HuH-7 (cell line): Measurements from ENCODE around the gene PDE6A.
"Not testable (repeated sequence)": the region's sequence is repeated elsewhere in the genome, so short reads cannot be mapped to it uniquely, and the experiment has no call there.

Experiments used
- DNase-seq: peaks from one replicate; pipeline ENCODE4 v3.0.0; 2011; ENCODE audit warnings: low spot score

PDE6A gene

GRCh38 chr5:149860801-149861322 lies 83.7 kb downstream of the PDE6A start:
- DNase-seq = no peak

DNA sequence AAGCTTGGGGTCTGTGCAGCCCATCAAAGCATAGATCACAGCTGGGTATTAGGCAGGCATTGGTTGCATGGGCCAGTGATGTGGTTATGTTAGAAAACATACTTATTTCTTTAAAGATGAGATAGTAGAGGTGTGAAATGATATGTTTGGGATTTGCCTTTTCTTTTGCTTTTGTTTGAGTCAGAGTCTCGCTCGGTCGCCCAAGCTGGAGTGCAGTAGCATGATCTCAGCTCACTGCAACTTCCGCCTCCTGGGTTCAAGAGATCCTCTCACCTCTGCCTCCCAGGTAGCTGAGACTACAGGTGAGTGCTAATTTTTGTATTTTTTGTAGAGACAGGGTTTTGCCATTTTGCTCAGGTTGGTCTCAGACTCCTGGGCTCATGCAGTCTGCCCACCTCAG lies 84.8 kb downstream of the PDE6A start:
- DNase-seq = no peak

DNA sequence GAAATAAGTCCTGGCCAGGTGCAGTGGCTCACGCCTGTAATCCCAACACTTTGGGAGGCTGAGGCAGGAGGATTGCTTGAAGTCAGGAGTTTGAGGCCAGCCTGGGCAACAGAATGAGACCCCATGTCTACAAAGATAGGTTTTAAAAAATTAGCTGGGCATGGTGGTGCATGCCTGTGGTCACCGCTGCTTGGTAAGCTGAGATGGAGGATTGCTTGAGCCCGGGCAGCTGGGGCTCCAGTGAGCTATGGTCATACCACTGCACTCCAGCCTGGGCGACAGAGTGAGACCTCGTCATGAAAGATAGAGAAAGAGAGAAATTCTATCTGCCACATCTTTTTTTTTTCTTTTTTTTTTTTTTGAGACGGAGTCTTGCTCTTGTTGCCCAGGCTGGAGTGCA lies 86.1 kb downstream of the PDE6A start:
- not testable (repeated sequence) for DNase-seq

DNA sequence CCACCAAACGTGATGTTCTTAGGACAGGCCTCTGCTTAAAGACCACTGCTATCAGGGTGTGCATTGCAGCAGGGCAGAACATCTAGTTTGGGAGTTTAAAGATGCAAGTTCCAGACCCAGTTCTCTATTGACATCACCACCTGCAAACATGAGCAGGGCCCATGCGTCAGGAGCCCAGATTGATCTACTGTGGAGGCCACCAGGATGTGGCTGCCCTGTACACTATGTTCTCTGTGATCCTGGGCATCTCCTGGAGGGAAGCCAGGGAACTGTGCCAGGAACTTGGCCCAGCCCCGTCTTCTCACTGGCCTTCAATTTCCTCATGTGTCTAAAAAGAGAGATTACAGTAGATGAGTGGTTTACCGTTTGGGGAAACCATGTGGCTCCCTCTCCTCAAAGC lies 87.1 kb downstream of the PDE6A start:
- no peak for DNase-seq

DNA sequence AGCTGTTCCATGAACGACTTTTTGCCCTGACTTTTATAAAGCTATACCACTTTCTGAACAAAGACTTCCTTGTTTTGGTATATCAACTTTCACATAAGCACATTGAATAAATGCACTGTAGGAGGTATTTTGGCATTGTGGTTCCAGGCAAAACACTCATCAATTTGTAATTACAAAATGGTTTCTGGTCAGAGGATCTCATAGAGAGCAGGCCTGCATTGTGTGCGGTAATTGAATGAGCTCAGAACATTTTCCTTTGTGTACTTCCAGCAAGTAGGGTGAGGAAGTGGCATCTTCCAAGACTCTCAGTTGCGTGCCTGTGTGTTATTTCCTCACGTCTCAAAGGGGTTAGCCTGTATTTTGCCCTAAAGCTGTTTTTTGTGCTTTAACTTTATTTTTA lies 89.2 kb downstream of the PDE6A start:
- DNase-seq = no peak

GRCh38 chr5:149854866-149855265 lies 89.7 kb downstream of the PDE6A start:
- DNase-seq = no peak

DNA sequence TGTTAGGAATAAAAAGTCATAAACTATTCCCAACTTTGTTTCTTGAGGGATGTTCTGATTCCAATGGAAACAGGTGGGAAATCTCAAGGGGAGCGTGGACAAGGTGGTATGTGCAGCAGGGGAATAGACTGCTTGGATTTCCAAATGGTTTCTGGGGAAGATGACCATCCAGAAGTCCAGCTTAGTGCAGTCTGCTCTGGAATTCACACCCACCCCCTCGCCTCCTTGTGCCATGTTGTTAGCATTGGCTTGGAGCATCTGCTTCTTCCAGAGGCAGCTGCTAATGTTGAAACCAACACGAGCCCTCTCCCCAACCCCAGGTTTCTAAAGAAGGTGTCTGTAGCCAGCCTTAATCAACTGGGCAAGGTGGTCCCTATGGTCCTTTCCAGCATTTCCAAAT lies 90.9 kb downstream of the PDE6A start:
- no peak for DNase-seq

GRCh38 chr5:149853331-149853648 lies 91.3 kb downstream of the PDE6A start:
- no peak for DNase-seq

DNA sequence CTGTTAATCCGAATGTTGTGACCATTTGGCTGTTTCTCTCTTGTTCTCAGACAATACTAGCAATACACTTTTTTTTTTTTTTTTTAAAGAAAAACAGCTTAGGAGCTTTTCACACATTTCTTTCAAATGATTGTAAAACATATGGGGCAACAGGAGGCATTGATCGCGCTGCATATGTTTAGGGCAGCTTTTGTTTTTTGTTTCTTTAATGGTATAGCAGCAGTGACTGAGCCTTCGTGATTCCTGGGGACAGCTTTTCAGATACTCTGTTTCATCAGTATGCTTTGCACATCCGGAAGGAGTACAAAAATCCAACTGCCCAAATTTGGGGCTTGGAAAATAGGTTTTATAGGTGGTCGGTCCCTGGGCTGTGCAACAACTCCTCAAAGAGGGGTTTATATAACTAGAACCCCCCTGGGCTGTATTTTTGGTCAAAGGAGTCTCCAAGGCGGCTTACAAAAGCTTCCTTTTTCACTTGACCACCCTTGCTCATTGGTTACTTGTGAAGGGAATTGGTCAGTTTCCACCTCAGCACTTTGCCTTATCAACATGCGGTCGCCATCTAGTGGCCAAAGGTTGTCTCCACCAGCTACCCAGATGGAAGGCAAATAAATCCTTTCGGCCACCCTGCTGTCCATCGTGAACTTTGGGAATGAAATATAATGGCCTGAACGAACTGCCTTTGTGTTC lies 91.8 kb downstream of the PDE6A start:
- peak; percentile 78 for DNase-seq

GRCh38 chr5:149851211-149851610 lies 93.4 kb downstream of the PDE6A start:
- DNase-seq = no peak

DNA sequence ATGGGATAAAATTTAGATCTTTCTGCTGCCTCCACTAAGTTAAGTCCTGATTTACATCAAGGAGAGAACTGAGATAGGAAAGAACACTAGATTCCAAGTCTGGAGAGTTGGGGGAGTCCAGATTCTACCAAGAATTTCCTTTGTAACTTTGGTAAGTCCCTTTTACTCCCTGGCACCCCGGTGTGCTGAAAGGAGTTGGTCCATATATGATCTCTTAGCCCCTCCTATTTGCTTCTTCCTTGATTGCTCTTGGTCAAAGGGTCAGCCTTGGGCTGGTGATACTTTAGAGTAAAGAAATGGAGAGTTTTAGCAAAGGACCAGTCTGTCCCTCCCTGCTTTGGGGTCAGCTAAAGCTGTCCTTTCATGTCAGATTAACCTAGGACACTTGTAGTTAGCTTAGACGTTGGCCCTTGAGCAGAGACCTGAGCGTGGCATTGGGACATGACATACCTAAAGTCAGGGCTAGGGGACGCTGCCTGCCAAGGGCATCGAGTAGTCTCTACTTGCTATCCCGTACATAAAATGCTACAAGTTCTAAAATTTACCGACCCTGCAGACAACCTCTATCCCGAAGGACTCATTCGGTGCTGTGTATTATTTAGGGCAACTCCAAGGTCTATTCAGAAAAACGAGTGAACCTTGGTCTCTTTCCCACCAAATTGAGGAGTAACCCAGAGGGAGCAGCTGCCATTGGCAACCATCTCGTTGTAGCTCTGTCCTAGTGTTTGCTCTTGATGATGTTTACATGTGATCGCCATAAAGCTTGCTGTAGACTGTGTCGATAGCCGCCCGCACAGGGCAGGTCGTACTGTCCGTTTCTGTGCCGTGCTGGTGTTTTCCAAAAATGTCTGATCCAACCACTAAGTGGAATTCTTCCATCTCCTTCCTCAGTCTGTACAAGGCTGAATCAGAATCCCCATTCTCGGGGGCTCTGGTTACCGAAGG lies 94.4 kb downstream of the PDE6A start:
- DNase-seq = no peak

DNA sequence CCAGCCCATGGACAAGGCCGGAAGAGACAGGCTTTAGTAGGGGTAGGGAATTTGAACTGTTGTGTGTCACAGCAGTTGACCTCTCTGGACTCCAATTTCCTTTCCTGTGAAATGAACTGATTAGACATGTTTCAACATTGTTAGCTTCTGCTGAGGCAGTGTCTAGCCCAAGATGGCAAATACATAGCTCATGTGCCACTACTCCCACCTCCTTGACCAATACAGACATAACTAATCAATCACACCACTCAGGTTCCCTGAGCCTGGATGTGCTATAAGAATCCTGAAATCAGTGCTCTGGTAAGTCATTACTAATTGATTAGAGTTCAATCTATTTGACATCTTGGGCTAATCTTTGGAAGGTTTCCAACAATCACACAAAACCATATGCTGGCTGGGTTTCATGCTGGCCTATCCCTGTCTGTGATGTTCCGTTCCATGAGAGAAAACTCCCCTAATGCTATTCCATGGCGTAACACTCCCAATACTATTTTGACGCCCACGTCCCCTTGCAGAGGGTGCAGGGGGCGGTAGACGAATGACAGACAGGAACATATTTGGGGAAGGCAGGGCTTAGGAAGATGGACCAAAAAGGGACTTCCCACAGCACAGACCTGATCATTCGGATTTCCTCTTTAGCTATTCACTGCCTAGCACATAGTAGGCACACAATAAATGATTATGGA lies 95.2 kb downstream of the PDE6A start:
- DNase-seq = no peak

- DNase-seq = no peak
These were observed 97.0 kb downstream of the PDE6A start for GRCh38 chr5:149847611-149848010.

DNA sequence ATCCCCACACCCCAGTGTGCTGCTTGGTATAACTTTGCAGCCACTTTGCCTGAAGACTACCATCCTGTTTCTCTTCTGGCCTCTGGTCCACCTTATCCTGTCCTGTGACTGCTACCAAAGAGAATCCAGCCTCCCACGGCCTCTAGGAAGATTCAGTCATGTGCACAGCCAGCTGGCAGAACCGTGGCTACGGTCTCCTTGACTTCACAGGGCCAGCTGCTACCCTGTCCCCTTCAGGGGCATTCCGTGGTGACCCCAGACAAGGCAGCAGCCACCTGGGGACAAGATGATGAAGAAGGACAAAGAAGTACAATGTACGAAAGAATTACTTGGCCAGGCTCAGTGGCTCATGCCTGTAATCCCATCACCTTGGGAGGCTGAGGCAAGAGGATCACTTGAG lies 98.6 kb downstream of the PDE6A start:
- no peak for DNase-seq

DNA sequence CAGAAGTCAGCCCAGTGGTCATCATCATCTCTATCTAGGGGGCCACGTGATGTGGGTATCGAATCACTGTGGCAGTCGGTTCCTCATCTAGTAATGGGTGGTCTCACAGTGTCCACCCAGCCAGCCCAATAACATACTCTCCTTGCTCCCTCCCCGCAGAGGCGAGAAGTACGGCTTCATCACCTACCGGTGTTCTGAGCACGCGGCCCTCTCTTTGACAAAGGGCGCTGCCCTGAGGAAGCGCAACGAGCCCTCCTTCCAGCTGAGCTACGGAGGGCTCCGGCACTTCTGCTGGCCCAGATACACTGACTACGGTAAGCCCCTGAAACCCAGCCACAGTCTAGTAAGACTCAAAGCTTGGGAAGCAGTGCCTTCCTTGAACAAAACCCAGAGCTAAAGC lies 99.0 kb downstream of the PDE6A start:
- no peak for DNase-seq

GRCh38 chr5:149841851-149842793 lies 102.5 kb downstream of the PDE6A start:
- no peak for DNase-seq

- no peak for DNase-seq
These were observed 104.3 kb downstream of the PDE6A start for GRCh38 chr5:149840226-149840825.

DNA sequence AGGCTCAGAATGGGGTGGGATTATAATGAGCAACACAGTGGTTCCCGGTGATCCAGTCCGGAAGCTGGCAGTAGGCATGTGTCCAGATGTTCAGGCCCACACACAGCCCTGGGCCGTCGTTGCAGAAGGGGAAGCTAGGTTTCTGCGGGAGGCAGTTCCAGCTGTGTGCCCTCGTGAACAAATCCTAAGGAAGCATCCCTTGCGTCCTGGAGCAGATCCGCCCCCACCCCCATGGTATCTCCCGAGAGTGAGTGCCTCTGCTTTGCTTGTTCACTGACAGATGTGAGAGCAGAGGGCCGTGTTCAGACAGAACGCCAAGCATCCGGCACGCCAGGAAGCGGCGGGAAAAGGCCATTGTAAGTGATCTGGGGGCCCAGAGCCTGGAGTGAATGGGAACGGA lies 104.8 kb downstream of the PDE6A start:
- DNase-seq = no peak

DNA sequence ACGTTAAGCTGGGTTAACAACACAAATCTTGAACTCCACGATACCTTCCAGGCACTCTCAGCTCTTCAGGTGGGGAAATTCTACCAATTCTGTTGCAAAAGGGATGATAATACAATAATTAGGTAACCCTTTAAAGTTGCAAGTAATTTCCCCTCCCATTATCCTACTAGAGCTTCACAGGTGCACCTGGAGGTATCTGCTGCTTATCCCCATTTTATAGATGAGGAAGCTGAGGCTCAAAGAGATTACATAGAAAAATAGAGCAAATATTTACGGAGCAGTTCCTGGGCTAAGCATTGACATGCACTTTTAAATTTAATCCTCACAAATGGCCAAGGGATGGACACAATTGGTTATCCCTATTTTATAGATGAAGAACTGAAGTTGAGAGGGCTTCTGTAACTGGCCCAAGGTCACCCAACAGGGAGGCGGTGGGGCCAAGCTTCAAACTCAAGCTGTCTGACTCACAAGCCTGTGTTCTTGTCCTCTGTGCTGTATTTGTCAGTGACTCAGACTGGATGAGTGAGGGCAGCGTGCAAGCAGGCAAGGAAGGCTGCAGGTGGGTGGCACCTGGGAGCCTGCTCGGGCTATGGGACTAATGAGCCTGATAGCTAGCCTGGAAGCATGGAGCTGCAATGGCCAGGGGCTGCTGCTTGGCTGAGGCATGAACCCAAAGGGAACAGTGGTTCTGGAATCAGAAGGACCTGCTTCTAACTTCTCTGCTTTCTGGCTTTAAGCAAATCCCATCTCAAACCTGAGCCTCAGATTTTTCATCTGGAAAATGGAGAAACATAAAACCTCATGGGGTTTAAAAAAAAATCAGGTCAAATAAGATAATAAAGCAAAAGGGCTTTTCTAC lies 105.5 kb downstream of the PDE6A start:
- DNase-seq = no peak

- DNase-seq = peak; percentile 88
These were observed 106.8 kb downstream of the PDE6A start for GRCh38 chr5:149837680-149838269.
